Chondrocyte (in vitro differentiated cells): Measurements from ENCODE around the gene CBX5. TPM values are rescaled to one million over a fixed set of nuclear protein-coding genes. Genes with fewer than 3 reads are reported as not detected.

Experiments used
- DNase-seq: peaks from one replicate; pipeline ENCODE4 v3.0.0; 2021; ENCODE audit warnings: mixed read lengths, low spot score
- H3K27ac Mint-ChIP-seq: one replicate; pipeline ENCODE4 v1.8.0; 2021; ENCODE audit warnings: mild to moderate bottlenecking, moderate library complexity, mixed read lengths; ENCODE audit not compliant: unreplicated experiment
- H3K27me3 Mint-ChIP-seq: 2 replicates; pipeline ENCODE4 v1.8.0; 2021; ENCODE audit warnings: low read depth, mixed read lengths
- H3K36me3 Mint-ChIP-seq: 2 replicates; pipeline ENCODE4 v1.8.0; 2021; ENCODE audit warnings: low read depth, mixed read lengths
- H3K4me1 Mint-ChIP-seq: 2 replicates; pipeline ENCODE4 v1.8.0; 2021; ENCODE audit warnings: low read depth, mild to moderate bottlenecking, mixed read lengths
- H3K4me3 Mint-ChIP-seq: one replicate; pipeline ENCODE4 v1.8.0; 2021; ENCODE audit warnings: mild to moderate bottlenecking, moderate library complexity, mixed read lengths; ENCODE audit not compliant: unreplicated experiment
- H3K9me3 Mint-ChIP-seq: 2 replicates; pipeline ENCODE4 v1.8.0; 2021; ENCODE audit warnings: low read depth, mixed read lengths
- CTCF ChIP-seq: fragments of 200-600 bp; sonication (generic); IDR thresholded peaks from 2 replicates; pipeline ENCODE4 v1.5.0; 2021; ENCODE audit warnings: antibody characterized with exemption, mild to moderate bottlenecking, moderate library complexity
- total RNA-seq: library from RNA; stranded (reverse); gene quantifications from 3 replicates; pipeline ENCODE4 v1.2.1, GENCODE V29; 2021

The CBX5 gene
- total RNA-seq, 1 donor from 2014 or later: 79.4 TPM

DNA sequence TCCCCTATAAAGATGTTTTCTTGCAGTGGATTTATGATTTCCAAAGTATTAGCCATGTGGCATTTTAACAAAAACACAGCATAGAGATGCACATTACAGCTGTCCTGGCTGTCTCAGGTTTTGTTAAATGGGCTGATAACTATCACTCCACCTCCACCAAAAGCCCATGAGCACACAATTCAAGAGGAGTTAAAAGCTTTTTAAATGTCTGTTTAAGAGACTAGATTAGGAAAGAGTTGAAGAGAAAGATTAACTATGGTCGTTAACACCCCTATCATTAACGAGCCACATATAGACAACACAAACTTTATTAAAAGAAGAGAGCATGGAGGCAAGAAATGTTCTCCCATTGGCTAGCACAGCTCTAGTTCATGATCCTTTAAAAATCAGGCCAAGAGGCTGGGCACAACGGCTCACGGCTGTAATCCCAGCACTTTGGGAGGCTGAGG, 14.5 kb downstream of the CBX5 start:
- Mint-ChIP-seq H3K27ac (no peak overlapping the region), H3K9me3 (no peaks in the 10 kb centered on the region), H3K4me3 (no peak overlapping the region), H3K4me1 (peaks cover 25% of the 10 kb centered on the region), H3K36me3 (no peaks in the 10 kb centered on the region), H3K27me3 (no peaks in the 10 kb centered on the region)
- DNase-seq: no peak
- no peak for TF ChIP-seq CTCF

DNA sequence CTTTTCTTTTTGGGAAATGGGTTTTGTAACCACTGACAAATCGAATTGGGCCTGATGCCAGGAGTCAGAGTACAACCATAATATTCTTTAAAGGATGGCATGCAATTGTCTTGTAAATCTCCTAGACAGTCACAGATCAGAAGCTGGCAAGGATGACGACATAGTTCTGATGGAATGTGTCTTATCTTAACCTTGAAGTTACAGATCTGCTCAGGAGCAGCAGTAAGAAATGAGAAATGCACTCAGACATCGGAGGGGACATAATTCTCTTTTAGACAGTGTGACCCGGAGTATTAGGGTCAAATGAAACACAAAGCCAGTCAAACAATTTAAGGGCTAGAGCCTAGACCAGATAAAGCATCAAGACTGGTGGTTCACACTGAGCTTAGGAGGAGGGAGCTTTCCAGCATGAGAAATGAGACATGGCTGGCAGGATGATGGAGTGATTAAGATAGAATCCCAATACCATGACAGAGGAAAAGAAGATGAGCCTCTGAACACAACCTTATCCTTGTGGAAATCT, 17.5 kb downstream of the CBX5 start:
- Mint-ChIP-seq H3K4me1 (peaks cover 55% of the 10 kb centered on the region), H3K27ac (peak overlapping the region; percentile 94), H3K36me3 (peaks cover 1% of the 10 kb centered on the region), H3K27me3 (no peaks in the 10 kb centered on the region), H3K9me3 (no peaks in the 10 kb centered on the region), H3K4me3 (no peak overlapping the region)
- TF ChIP-seq CTCF: no peak
- DNase-seq: no peak

GRCh38 chr12:54261815-54262402, 18.0 kb downstream of the CBX5 start:
- Mint-ChIP-seq H3K4me3 (no peak overlapping the region), H3K27me3 (no peaks in the 10 kb centered on the region), H3K27ac (peak overlapping the region; percentile 94), H3K4me1 (peaks cover 60% of the 10 kb centered on the region), H3K9me3 (no peaks in the 10 kb centered on the region), H3K36me3 (peaks cover 2% of the 10 kb centered on the region)
- DNase-seq: no peak
- TF ChIP-seq CTCF: no peak

GRCh38 chr12:54259194-54260011, 20.5 kb downstream of the CBX5 start:
- Mint-ChIP-seq H3K4me1 (peaks cover 63% of the 10 kb centered on the region), H3K27ac (peak overlapping the region; percentile 95), H3K36me3 (peaks cover 6% of the 10 kb centered on the region)

More at GRCh38 chr12:54259194-54260011, 20.5 kb downstream of the CBX5 start:
- H3K27me3 Mint-ChIP-seq: no peaks in the 10 kb centered on the region
- peak overlapping the region; percentile 61 for H3K4me3 Mint-ChIP-seq
- H3K9me3 Mint-ChIP-seq: no peaks in the 10 kb centered on the region
- TF ChIP-seq CTCF: no peak
- no peak for DNase-seq
